Measurements from ENCODE around the gene TNK2.

DNA sequence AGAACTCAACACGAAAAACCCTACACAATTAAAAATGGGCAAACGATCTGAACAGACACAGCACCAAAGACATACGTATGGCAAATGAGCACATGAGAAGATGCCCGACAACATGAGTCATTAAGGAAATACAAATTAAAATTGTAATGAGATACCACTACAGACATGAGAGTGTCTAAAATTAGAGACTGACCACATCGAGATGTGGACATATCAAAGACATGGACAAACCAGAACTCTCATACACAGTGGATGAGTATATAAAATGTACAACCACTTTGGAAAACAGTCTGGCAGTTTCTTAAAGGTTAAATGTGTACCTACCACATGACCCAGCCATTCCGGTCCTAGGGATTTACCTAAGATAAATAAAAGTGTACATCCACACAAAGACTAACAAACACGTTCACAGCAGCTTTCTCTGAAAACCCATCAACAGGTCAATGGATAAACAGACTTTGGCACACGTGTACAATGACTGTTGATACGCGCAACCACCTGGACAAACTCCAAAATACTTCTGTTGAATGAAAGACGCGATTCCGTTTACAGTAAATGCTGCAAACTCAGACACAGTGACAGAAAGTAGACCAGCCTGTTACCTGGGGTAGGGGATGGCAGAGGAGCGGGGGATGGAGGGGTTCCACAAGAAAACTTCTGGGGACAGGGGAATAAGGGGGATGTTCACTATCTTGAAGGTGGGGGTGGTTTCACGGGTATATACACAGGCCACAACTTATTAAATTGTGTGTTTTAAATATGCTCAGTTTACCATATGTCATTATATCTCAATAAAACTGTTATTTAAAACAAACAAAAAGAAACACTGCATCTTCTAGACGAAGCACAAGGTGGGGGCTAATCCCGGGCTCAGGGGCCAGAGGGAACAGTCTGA, 2.1 kb downstream of the TNK2 start:
- TF ChIP-seq, protein P1, sequence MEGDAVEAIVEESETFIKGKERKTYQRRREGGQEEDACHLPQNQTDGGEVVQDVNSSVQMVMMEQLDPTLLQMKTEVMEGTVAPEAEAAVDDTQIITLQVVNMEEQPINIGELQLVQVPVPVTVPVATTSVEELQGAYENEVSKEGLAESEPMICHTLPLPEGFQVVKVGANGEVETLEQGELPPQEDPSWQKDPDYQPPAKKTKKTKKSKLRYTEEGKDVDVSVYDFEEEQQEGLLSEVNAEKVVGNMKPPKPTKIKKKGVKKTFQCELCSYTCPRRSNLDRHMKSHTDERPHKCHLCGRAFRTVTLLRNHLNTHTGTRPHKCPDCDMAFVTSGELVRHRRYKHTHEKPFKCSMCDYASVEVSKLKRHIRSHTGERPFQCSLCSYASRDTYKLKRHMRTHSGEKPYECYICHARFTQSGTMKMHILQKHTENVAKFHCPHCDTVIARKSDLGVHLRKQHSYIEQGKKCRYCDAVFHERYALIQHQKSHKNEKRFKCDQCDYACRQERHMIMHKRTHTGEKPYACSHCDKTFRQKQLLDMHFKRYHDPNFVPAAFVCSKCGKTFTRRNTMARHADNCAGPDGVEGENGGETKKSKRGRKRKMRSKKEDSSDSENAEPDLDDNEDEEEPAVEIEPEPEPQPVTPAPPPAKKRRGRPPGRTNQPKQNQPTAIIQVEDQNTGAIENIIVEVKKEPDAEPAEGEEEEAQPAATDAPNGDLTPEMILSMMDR (IDR thresholded peaks at IDR 0.05) = no peak
- TF ChIP-seq POLR2A (IDR thresholded peaks at IDR 0.05) = no peak

Data from thyroid gland (tissue), 4 donors.